ENCODE measurements around the gene IMP4. TPM values are rescaled to one million over a fixed set of nuclear protein-coding genes. Genes with fewer than 3 reads are reported as not detected.
A peak's percentile ranks its signal among the peaks of the same experiment; 100 is the strongest.

Gene IMP4
- total and polyA plus RNA-seq, 2 of the 8 experiments (the other 6 are each of a cell fraction or from before 2014, with no cell fraction given) = 96.8 to 194 TPM

DNA sequence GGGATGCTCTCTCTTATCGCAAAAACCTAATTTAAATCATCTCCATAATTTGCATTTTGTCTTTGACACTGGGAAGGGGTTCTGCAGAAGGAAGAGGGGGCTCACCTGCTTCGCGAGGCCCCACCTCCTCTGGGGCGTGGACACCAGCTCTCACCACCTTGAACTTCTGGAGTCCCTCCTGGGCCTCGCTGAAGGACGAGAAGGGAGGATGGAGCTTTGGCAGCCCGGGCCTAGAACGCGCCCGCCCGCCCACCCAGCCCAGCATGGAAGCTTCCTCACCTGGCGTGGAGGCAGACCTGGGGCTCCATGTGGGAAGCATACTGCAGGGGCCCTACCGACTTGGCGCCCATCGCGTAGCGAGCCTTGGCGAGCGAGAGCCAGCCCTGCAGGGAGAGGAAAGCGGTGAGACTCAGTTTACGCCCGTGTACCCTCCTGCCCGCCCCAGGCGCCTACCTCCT, 1.1 kb upstream of the IMP4 start:
- Histone ChIP-seq H3K36me3 (ENCODE audit: control insufficient read depth in 2 of 4, insufficient read depth in 4 of 4, low read length in 3 of 4) (peaks cover 13 to 24% (median 23%) of the 10 kb centered on the region in 4 experiments), H3K56ac (replicated peaks; ENCODE audit: insufficient read length, low read depth, low read length) (no peak overlapping the region), H3K14ac (ENCODE audit: insufficient read length) (no peak overlapping the region), H2BK15ac (ENCODE audit: low read length) (peak overlapping the region; percentile 72; the same call in 1 of the 2 replicates), H2AFZ (ENCODE audit: low read length) (peak overlapping the region; percentile 91), H2BK120ac (replicated peaks; ENCODE audit: low read depth, low read length) (no peak overlapping the region), H4K20me1 (replicated peaks in 1 of 2; ENCODE audit: control insufficient read depth in 1 of 2, insufficient read depth in 2 of 2, low read length in 2 of 2) (peaks cover 1 to 13% of the 10 kb centered on the region in 2 experiments), H3K23me2 (ENCODE audit: low read depth, low read length) (no peaks in the 10 kb centered on the region), H4K8ac (ENCODE audit: extremely low read depth, insufficient read depth, low read length) (no peak overlapping the region), H2BK12ac (ENCODE audit: low read depth, low read length) (no peak overlapping the region), H2AK5ac (ENCODE audit: low read depth, low read length) (no peak overlapping the region), H3K9me3 (ENCODE audit: insufficient read depth in 2 of 2, low read depth in 1 of 2, low read length in 1 of 2) (no peaks in the 10 kb centered on the region), H2BK20ac (ENCODE audit: low read length) (no peak overlapping the region), H3K23ac (ENCODE audit: insufficient read length) (no peak overlapping the region), H2BK5ac (ENCODE audit: low read depth, low read length) (no peak overlapping the region; the same call in 1 of the 2 replicates), H3K18ac (ENCODE audit: extremely low read depth, low read length) (peak overlapping the region; percentile 63; the same call in 1 of the 2 replicates), H3K4ac (replicated peaks; ENCODE audit: insufficient read length, low read depth, low read length) (no peak overlapping the region), H4K91ac (replicated peaks; ENCODE audit: insufficient read length, low read length) (peak overlapping the region; percentile 59), H4K5ac (ENCODE audit: insufficient read length, low read depth, low read length) (no peak overlapping the region), H3K9ac (replicated peaks in 1 of 4; ENCODE audit: extremely low read depth in 1 of 4, low read depth in 3 of 4, low read length in 3 of 4) (peak overlapping the region; percentile 67 to 84 (median 78)), H3K27me3 (replicated peaks in 1 of 4; ENCODE audit: control insufficient read depth in 3 of 4, extremely low read depth in 1 of 4, insufficient read depth in 3 of 4, low read length in 3 of 4) (no peaks in the 10 kb centered on the region), H3K4me3 (ENCODE audit: extremely low read depth in 1 of 4, insufficient read depth in 2 of 4, low read depth in 3 of 4, low read length in 4 of 4) (peak overlapping the region; percentile 77 to 93 (median 84)), H3K79me1 (ENCODE audit: low read depth, low read length) (peaks cover 9% of the 10 kb centered on the region), H3K27ac (ENCODE audit: low read depth, low read length) (peak overlapping the region; percentile 43; the same call in 1 of the 2 replicates), H3K4me1 (replicated peaks in 1 of 4; ENCODE audit: control insufficient read depth in 3 of 4, insufficient read depth in 4 of 4, low read length in 3 of 4) (peaks cover 0 to 5% (median 4%) of the 10 kb centered on the region in 4 experiments; a peak in 4 of 7 replicates), H3K79me2 (ENCODE audit: control insufficient read depth in 1 of 2, insufficient read depth in 2 of 2, low read length in 2 of 2) (peaks cover 0 to 15% of the 10 kb centered on the region in 2 experiments; a peak in 2 of 4 replicates), H3K4me2 (ENCODE audit: insufficient read depth in 1 of 2, low read depth in 2 of 2, low read length in 2 of 2) (peak overlapping the region; percentile 62 to 89)
- FAIRE-seq (no peak), DNase-seq (ENCODE audit: low read depth in 1 of 2, low spot score in 2 of 2) (no peak)
- POLR2A ChIA-PET (ENCODE audit: partially characterized antibody) = interaction anchor here (1.1 to 4.2 kb wide), 6 partner anchors 9 to 161 kb away, joined by 4 to 72 read pairs (median 15); partner anchors contain the start of genes PTPN18 and SMPD4
- CTCF ChIA-PET (ENCODE audit: partially characterized antibody) = interaction anchor here (0.6 to 2.5 kb wide), 5 partner anchors 8 to 46 kb away, joined by 3 to 14 read pairs (median 5); no protein-coding TSS in a partner anchor
- TF ChIP-seq JUND (IDR thresholded peaks at IDR 0.05; ENCODE audit: low read length) = no peak
- WGBS, 2 experiments (ENCODE audit: extremely low coverage in 1 of 2, insufficient coverage in 1 of 2, insufficient read length in 1 of 2, insufficient replicate concordance in 2 of 2, low coverage in 1 of 2, low lambda C conversion rate in 2 of 2, missing lambda C conversion rate in 1 of 2) = 3% methylated on average over 8 of the region's 24 CpGs; no CpG with 5 or more reads in 1 of the 2 experiments

Measured in H1 (cell line).